GM21390 (cell line): ENCODE results near the gene CCR4.
"Not testable (repeated sequence)": the region's sequence is repeated elsewhere in the genome, so short reads cannot be mapped to it uniquely, and the experiment has no call there.

Source experiments
- ATAC-seq: cut with Tn5 transposase; IDR thresholded peaks from one replicate; pipeline ENCODE4 v1.9.1; 2021; ENCODE audit not compliant: unreplicated experiment

The CCR4 gene

GRCh38 chr3:32977861-32978260 is 26.4 kb downstream of the CCR4 start:
- no peak for ATAC-seq

GRCh38 chr3:32978331-32978730 is 26.9 kb downstream of the CCR4 start:
- no peak for ATAC-seq

GRCh38 chr3:32983124-32983523 is 31.7 kb downstream of the CCR4 start:
- ATAC-seq, result no peak

- ATAC-seq, result not testable (repeated sequence)
These were observed 33.5 kb downstream of the CCR4 start for GRCh38 chr3:32984918-32985317.

- no peak for ATAC-seq
These were observed 37.7 kb downstream of the CCR4 start for GRCh38 chr3:32989171-32989570.

- ATAC-seq, result no peak
These were observed 38.7 kb downstream of the CCR4 start for GRCh38 chr3:32990116-32990515.

- no peak for ATAC-seq
These were observed 40.3 kb downstream of the CCR4 start for GRCh38 chr3:32991781-32992180.

- ATAC-seq, result peak; percentile 6
These were observed 40.9 kb downstream of the CCR4 start for GRCh38 chr3:32992310-32992686.

- no peak for ATAC-seq
These were observed 42.6 kb downstream of the CCR4 start for GRCh38 chr3:32994045-32994444.

- no peak for ATAC-seq
These were observed 43.7 kb downstream of the CCR4 start for GRCh38 chr3:32995098-32995497.

- no peak for ATAC-seq
These were observed 44.8 kb downstream of the CCR4 start for GRCh38 chr3:32996048-32996754.

- ATAC-seq, result no peak
These were observed 45.3 kb downstream of the CCR4 start for GRCh38 chr3:32996755-32997091.

GRCh38 chr3:32998631-32999451 is 47.4 kb downstream of the CCR4 start:
- no peak for ATAC-seq

- no peak for ATAC-seq
These were observed 49.4 kb downstream of the CCR4 start for GRCh38 chr3:33000691-33001385.

- peak; percentile 69 for ATAC-seq
These were observed 50.4 kb downstream of the CCR4 start for GRCh38 chr3:33001889-33002288.

- no peak for ATAC-seq
These were observed 51.9 kb downstream of the CCR4 start for GRCh38 chr3:33003308-33003707.

- no peak for ATAC-seq
These were observed 52.8 kb downstream of the CCR4 start for GRCh38 chr3:33004205-33004604.

- no peak for ATAC-seq
These were observed 53.5 kb downstream of the CCR4 start for GRCh38 chr3:33004961-33005360.
